HepG2 (cell line): ENCODE results near the gene SLC9C2. TPM values are rescaled to one million over a fixed set of nuclear protein-coding genes. Genes with fewer than 3 reads are reported as not detected.

Source experiments
- HMGXB4 ChIP-seq, 2 experiments: sonication (generic) in 1 of 2; formaldehyde crosslinking in 1 of 2; IDR thresholded peaks; 2 replicates each; pipeline versions ENCODE4 v1.4.0 to v1.6.1; 2018 to 2020; ENCODE audit warnings: missing genetic modification reagents in 2 of 2, borderline replicate concordance in 1 of 2, low read depth in 1 of 2, mild to moderate bottlenecking in 1 of 2, missing biosample characterization in 1 of 2
- ZNF646 ChIP-seq: sonication (generic); formaldehyde crosslinking; IDR thresholded peaks from 2 replicates; pipeline ENCODE4 v1.9.0; 2021; ENCODE audit warnings: mild to moderate bottlenecking, missing genetic modification reagents
- ZSCAN25 ChIP-seq: sonication (generic); formaldehyde crosslinking; IDR thresholded peaks from 2 replicates; pipeline ENCODE4 v1.8.0; 2022; ENCODE audit warnings: mild to moderate bottlenecking, missing genetic modification reagents
- polyA plus RNA-seq, 8 experiments: library from polyadenylated mRNA; depleted of rRNA in 3 of 8; stranded (reverse) in 7 of 8; unstranded in 1 of 8; fragments of >200 nt; fragmentation: Illumina TruSeq in 4 of 8; extraction: Trizol in 4 of 8; gene quantifications; 2 replicates each; pipeline versions ENCODE4 v1.2.1 to v1.2.3, GENCODE V29; 2011 to 2016; ENCODE audit warnings: low read depth in 4 of 8, missing spikeins in 1 of 8, mixed read lengths in 1 of 8; ENCODE audit not compliant: insufficient read depth in 1 of 8
- total RNA-seq, 5 experiments: library from RNA; depleted of rRNA; stranded (reverse); fragments of >200 nt; fragmentation: Illumina TruSeq; extraction: Trizol; gene quantifications; 2 replicates each; pipeline ENCODE4 v1.2.3, GENCODE V29; 2016; ENCODE audit warnings: low read depth in 1 of 5

Gene SLC9C2
- total and polyA plus RNA-seq, 2 of the 13 experiments (the other 11 are each of a cell fraction or from before 2014, with no cell fraction given): 0.03 TPM; not detected in 1

- TF ChIP-seq HMGXB4 (CRISPR knock-in tag; IDR thresholded peaks at IDR 0.05; ENCODE audit: borderline replicate concordance in 1 of 2, low read depth in 1 of 2): no peak
- no peak for TF ChIP-seq ZNF646
- no peak for TF ChIP-seq ZSCAN25 (CRISPR knock-in tag)
Observed at GRCh38 chr1:173532237-173532636, 70.6 kb downstream of the SLC9C2 start (continued).
